RCC 7860 (cell line): ENCODE measurements around the gene S1PR2.
"Not testable (repeated sequence)": the region's sequence is repeated elsewhere in the genome, so short reads cannot be mapped to it uniquely, and the experiment has no call there.

ENCODE experiments used
- DNase-seq: peaks from one replicate; pipeline ENCODE4 v3.0.0-alpha.2; 2015; ENCODE audit warnings: low spot score
- FAIRE-seq: peaks from 2 replicates; lab custom pipeline; 2012; peaks lifted over from hg19 to GRCh38; lab: Jason Lieb, UNC

S1PR2 gene

GRCh38 chr19:10226376-10227025, 4.6 kb downstream of the S1PR2 start:
- FAIRE-seq, result no peak
- no peak for DNase-seq

- FAIRE-seq (no peak), DNase-seq (no peak)
These were observed 5.1 kb downstream of the S1PR2 start for GRCh38 chr19:10226021-10226375.

GRCh38 chr19:10224337-10224736, 6.8 kb downstream of the S1PR2 start:
- FAIRE-seq, result no peak
- no peak for DNase-seq

GRCh38 chr19:10223488-10224213, 7.5 kb downstream of the S1PR2 start:
- no peak for DNase-seq
- FAIRE-seq, result no peak

- DNase-seq (no peak), FAIRE-seq (no peak)
These were observed 8.8 kb downstream of the S1PR2 start for GRCh38 chr19:10222201-10222890.

- no peak for DNase-seq
- no peak for FAIRE-seq
These were observed 10.4 kb downstream of the S1PR2 start for GRCh38 chr19:10220695-10221094.

GRCh38 chr19:10219678-10220077, 11.5 kb downstream of the S1PR2 start:
- no peak for FAIRE-seq
- DNase-seq, result peak; percentile 28

GRCh38 chr19:10217085-10217484, 14.0 kb downstream of the S1PR2 start:
- DNase-seq (no peak), FAIRE-seq (no peak)

GRCh38 chr19:10214784-10215183, 16.3 kb downstream of the S1PR2 start:
- DNase-seq, result no peak
- FAIRE-seq, result no peak

- no peak for FAIRE-seq
These were observed 19.4 kb downstream of the S1PR2 start for GRCh38 chr19:10211691-10212090.

GRCh38 chr19:10211061-10211460, 20.1 kb downstream of the S1PR2 start:
- DNase-seq (no peak), FAIRE-seq (no peak)

More at GRCh38 chr19:10211691-10212090, 19.4 kb downstream of the S1PR2 start:
- no peak for DNase-seq

- DNase-seq (no peak), FAIRE-seq (no peak)
These were observed 21.8 kb downstream of the S1PR2 start for GRCh38 chr19:10209315-10209714.

- FAIRE-seq (no peak), DNase-seq (no peak)
These were observed 24.1 kb downstream of the S1PR2 start for GRCh38 chr19:10207026-10207425.

- FAIRE-seq, result peak; percentile 38
- peak; percentile 67 for DNase-seq
These were observed 24.8 kb downstream of the S1PR2 start for GRCh38 chr19:10206226-10206885.

GRCh38 chr19:10205636-10206035, 25.5 kb downstream of the S1PR2 start:
- FAIRE-seq, result no peak

GRCh38 chr19:10203686-10204085, 27.4 kb downstream of the S1PR2 start:
- FAIRE-seq, result no peak
- DNase-seq, result no peak

More at GRCh38 chr19:10205636-10206035, 25.5 kb downstream of the S1PR2 start:
- DNase-seq, result no peak

GRCh38 chr19:10201176-10201575, 30.0 kb downstream of the S1PR2 start:
- DNase-seq, result no peak
- FAIRE-seq, result no peak

GRCh38 chr19:10200101-10200500, 31.0 kb downstream of the S1PR2 start:
- not testable (repeated sequence) for DNase-seq, FAIRE-seq

GRCh38 chr19:10198889-10199644, 32.1 kb downstream of the S1PR2 start:
- FAIRE-seq, DNase-seq: not testable (repeated sequence)

GRCh38 chr19:10195199-10195519, 36.0 kb downstream of the S1PR2 start:
- DNase-seq (no peak), FAIRE-seq (no peak)
